ENCODE results near the gene SMARCC1.

Gene SMARCC1

DNA sequence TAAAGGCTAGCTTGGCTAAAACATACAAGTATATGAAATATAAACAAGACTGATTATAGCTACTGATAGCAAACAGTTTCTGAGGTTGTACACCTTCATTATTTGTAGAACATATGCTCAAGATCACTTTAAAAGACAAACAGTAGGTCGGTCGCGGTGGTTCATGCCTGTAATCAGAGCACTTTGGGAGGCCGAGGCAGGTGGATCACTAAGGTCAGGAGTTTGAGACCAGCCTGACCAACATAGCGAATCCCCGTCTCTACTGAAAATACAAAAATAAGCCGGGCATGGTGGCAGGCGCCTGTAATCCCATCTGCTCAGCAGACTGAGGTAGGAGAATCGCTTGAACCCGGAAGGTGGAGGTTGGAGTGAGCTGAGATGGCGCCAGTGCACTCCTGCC lies 80.3 kb downstream of the SMARCC1 start:
- DNase-seq (ENCODE audit: low spot score), result no peak

- no peak for DNase-seq (ENCODE audit: low spot score)
Observed at GRCh38 chr3:47692158-47692557, 89.5 kb downstream of the SMARCC1 start.

- DNase-seq (ENCODE audit: low spot score), result no peak
Observed at GRCh38 chr3:47688488-47688887, 93.2 kb downstream of the SMARCC1 start.

DNA sequence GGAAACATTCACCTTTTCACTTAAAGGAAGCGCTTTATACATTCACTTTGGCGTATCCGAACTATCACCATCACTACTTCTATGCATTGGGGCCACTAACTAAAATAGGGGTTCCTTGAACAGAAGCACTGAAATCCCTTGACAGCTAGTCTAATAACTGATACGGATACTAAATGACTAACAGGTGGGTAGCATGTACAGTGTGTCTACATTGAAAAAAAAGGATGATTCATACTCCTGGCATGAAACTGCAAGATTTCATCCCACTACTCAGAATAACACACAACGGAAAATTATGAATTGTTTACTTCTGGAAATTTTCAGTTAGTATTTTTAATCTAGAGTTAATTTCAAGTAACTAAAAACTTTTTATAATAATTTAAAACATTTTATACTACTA lies 96.7 kb downstream of the SMARCC1 start:
- no peak for DNase-seq (ENCODE audit: low spot score)

GRCh38 chr3:47681016-47681415 lies 100.7 kb downstream of the SMARCC1 start:
- peak; percentile 40 for DNase-seq (ENCODE audit: low spot score)

- no peak for DNase-seq (ENCODE audit: low spot score)
Observed at GRCh38 chr3:47678446-47679338, 103.0 kb downstream of the SMARCC1 start.

- DNase-seq (ENCODE audit: low spot score), result no peak
Observed at GRCh38 chr3:47669026-47669749, 112.5 kb downstream of the SMARCC1 start.

- DNase-seq (ENCODE audit: low spot score), result no peak
Observed at GRCh38 chr3:47666118-47666517, 115.6 kb downstream of the SMARCC1 start.

- DNase-seq (ENCODE audit: low spot score), result peak; percentile 35
Observed at GRCh38 chr3:47664519-47664918, 117.2 kb downstream of the SMARCC1 start.

DNA sequence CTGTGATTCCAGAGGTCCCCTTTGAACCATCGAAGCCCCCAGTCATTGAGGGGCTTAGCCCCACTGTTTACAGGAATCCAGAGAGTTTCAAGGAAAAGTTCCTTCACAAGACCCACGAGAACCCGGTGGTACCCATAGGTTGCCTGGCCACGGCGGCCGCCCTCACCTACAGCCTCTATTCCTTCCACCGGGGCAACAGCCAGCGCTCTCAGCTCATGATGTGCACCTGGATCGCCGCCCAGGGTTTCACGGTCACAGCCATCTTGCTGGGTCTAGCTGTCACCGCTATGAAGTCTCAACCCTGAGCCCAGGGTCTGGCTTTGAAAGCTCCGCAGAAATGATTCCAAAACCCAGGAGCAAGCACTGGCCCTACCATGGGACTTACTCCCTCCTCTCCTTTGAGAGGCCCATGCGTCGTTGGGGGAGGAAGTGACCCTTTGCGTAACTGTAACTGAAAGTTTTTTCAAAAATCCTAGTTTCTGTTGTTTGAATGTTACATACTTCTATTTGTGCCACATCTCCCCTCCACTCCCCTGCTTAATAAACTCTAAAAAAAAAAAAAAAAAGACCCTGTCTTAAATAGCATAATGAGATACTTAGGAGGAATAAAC lies 118.0 kb downstream of the SMARCC1 start:
- DNase-seq (ENCODE audit: low spot score), result no peak

- DNase-seq (ENCODE audit: low spot score), result peak; percentile 20
Observed at GRCh38 chr3:47661121-47661752, 120.5 kb downstream of the SMARCC1 start.

- DNase-seq (ENCODE audit: low spot score), result no peak
Observed at GRCh38 chr3:47658444-47658843, 123.2 kb downstream of the SMARCC1 start.

DNA sequence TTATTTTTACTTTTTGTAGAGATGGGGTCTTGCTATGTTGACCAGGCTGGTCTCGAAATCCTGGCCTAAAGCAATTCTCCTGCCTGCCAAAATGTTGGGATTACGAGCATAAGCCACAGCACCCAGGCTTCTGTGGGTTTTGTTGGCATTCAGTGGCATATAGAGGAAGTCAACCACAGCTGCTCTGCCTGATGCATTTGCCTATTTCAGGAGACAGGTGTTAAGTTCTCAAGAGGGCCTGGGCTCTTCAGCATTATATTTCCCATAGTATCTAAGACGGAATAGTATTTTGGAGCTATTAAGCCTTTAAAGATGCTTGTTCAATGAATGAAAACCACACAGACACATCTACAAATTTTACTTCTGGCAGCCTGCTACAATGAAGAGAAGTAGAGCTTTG lies 129.6 kb downstream of the SMARCC1 start:
- no peak for DNase-seq (ENCODE audit: low spot score)

DNA sequence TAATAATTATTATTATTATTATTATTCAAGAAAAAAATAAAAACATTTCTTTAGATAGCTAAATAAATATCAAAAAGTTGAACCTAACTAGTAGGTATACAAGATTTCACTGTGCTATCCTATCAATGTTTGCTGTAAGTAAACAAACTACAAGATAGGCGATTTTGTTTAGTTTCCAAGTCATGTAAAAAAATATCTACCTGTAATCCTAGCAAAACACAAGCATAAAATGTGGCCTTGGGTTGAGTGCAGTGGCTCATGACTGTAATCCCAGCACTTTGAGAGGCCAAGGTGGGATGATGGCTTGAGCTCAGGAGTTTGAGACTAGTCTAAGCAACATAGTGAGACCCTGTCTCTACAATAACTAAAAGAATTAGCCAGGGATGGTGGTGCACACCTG lies 131.4 kb downstream of the SMARCC1 start:
- DNase-seq (ENCODE audit: low spot score), result no peak

DNA sequence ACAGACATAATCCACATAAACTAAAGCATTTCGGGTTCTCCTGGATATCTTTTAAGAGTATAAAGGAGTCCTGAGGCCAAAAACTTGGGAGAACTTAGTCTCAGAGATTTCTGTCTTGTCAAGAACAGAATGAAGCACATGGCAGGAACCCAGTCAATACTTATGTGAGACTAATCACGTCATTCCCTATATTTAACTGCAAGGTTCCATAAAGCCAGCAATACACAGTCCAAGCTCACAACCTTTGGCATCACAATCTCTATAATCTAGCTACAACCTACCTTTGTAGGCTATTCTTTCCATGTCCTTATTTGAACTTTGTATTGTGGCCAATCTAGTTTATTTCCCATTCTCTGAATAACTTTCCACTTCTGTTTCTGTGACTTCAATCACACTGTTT lies 134.1 kb downstream of the SMARCC1 start:
- DNase-seq (ENCODE audit: low spot score), result no peak

GRCh38 chr3:47646362-47646761 lies 135.3 kb downstream of the SMARCC1 start:
- no peak for DNase-seq (ENCODE audit: low spot score)

DNA sequence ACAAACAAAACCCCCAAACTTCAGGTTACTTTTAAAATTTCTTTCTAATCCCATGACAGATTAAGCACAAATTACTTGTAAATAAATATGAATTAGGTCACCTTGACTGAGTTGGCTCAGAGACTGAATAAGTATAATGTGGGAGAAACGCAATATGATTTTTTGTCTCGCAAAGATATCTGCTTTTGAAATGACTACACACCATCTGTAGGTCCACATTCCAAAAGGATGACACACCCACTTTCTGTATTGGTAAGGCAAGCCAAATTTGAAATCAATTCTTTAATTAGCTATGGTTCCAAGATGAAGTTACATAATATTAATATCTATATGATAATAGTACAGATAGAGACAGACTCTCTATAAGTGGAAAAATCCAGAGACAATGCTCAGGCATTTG lies 136.1 kb downstream of the SMARCC1 start:
- no peak for DNase-seq (ENCODE audit: low spot score)

GRCh38 chr3:47643092-47643491 lies 138.6 kb downstream of the SMARCC1 start:
- no peak for DNase-seq (ENCODE audit: low spot score)

GRCh38 chr3:47641739-47642138 lies 140.0 kb downstream of the SMARCC1 start:
- DNase-seq (ENCODE audit: low spot score), result no peak

DNA sequence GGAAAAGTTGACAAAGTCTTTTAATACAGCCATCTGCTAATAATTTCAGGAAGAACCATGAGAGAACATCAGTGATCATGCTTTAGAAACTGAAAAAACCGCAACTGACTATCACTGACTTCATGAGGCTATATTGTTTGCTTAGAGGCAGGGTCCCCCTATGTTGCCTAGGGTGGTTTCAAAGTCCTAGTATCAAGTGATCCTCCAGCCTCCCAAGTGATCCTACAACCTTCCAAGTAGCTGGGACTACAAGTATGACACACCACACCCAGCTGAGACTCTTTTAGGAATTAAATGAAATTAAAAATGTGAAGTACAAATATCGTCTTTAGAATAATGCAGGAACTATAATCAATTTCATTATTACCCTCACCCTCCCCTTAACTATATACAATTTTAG lies 144.8 kb downstream of the SMARCC1 start:
- no peak for DNase-seq (ENCODE audit: low spot score)

- no peak for DNase-seq (ENCODE audit: low spot score)
Observed at GRCh38 chr3:47636225-47636624, 145.5 kb downstream of the SMARCC1 start.

DNA sequence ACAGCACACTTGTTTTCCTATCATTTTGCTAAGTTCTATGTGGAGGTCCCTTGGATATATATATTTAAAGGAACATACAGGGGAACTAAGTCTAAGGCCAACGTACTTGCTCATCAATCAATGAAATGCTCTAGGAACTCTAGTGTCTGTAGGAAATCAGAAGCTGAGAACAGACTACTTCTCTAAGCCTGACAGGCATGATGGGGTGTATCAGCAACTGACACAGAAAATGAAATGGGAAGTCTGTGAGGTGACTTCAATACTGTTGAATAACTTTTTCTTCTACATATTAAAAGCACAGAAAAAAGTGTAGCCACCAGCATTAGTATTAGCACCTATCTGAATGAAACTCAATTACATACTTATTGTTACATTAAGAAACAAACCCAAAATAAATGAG lies 146.2 kb downstream of the SMARCC1 start:
- no peak for DNase-seq (ENCODE audit: low spot score)

All from Ammon's horn (tissue), 1 donor.